Right lobe of liver (tissue), 4 donors: ENCODE results near the gene KLHL7.

Experiments
- CTCF ChIP-seq, 4 donors: fragments of 200-600 bp in 3 of 4; fragments of 450-650 bp in 1 of 4; IDR thresholded peaks; one replicate each; pipeline versions ENCODE4 v1.5.1 to v1.8.0; 2016 to 2022; ENCODE audit warnings: antibody characterized with exemption in 4 of 4, mild to moderate bottlenecking in 2 of 4
- POLR2A ChIP-seq: fragments of 450-650 bp; IDR thresholded peaks from one replicate; pipeline ENCODE4 v1.6.1; 2017; ENCODE audit warnings: antibody characterized with exemption, mild to moderate bottlenecking
- donor health status: DM: no; HTN: no; CAD: no.
- donor health status: DM: no; HTN: no; CAD: no.
- donor health status: DM: no; HTN: yes; CAD: no.

GRCh38 chr7:23196306-23196705 is 90.7 kb downstream of the KLHL7 start:
- TF ChIP-seq CTCF (IDR thresholded peaks at IDR 0.05) (no peak), POLR2A (no peak)
